ENCODE measurements around the gene KLRB1.
A peak's percentile ranks its signal among the peaks of the same experiment; 100 is the strongest.
"Not testable (repeated sequence)": the region's sequence is repeated elsewhere in the genome, so short reads cannot be mapped to it uniquely, and the experiment has no call there.

Gene KLRB1

GRCh38 chr12:9607716-9608115 lies at the start of gene KLRB1:
Gene KLRB1 (minus strand): TSS chr12:9607916. CDS start chr12:9607839, 77 bp downstream.
- DNase-seq: no peak
- intact Hi-C loops (cut with DNase I): no loop called here

- intact Hi-C loops (cut with DNase I): no loop called here
- DNase-seq: no peak
Measured at GRCh38 chr12:9651265-9651729, 43.6 kb upstream of the KLRB1 start.

GRCh38 chr12:9650151-9650576 lies 42.4 kb upstream of the KLRB1 start:
- intact Hi-C loops (cut with DNase I): no loop called here

GRCh38 chr12:9649532-9649940 lies 41.8 kb upstream of the KLRB1 start:
- intact Hi-C loops (cut with DNase I): no loop called here
- no peak for DNase-seq

More at GRCh38 chr12:9650151-9650576, 42.4 kb upstream of the KLRB1 start:
- no peak for DNase-seq

GRCh38 chr12:9648701-9649531 lies 41.2 kb upstream of the KLRB1 start:
- intact Hi-C loops (cut with DNase I): no loop called here
- DNase-seq: no peak

- intact Hi-C loops (cut with DNase I): no loop called here
- peak; percentile 9 to 77 (median 60) for DNase-seq
Measured at GRCh38 chr12:9647825-9648700, 40.3 kb upstream of the KLRB1 start.

GRCh38 chr12:9646794-9647781 lies 39.4 kb upstream of the KLRB1 start:
- intact Hi-C loops (cut with DNase I): no loop called here
- DNase-seq: no peak

GRCh38 chr12:9644985-9645551 lies 37.4 kb upstream of the KLRB1 start:
- intact Hi-C loops (cut with DNase I); DNase-seq: not testable (repeated sequence)

GRCh38 chr12:9643266-9643660 lies 35.5 kb upstream of the KLRB1 start:
- DNase-seq: no peak
- intact Hi-C loops (cut with DNase I): no loop called here

GRCh38 chr12:9642606-9643265 lies 35.0 kb upstream of the KLRB1 start:
- no peak for DNase-seq
- intact Hi-C loops (cut with DNase I): no loop called here

GRCh38 chr12:9640024-9640423 lies 32.3 kb upstream of the KLRB1 start:
- intact Hi-C loops (cut with DNase I): no loop called here
- no peak for DNase-seq

- DNase-seq: no peak
- intact Hi-C loops (cut with DNase I): loop anchor here (5.0 kb wide), 1 partner anchor 70 kb away; no protein-coding TSS in a partner anchor
Measured at GRCh38 chr12:9636851-9637206, 29.1 kb upstream of the KLRB1 start.

- intact Hi-C loops (cut with DNase I): loop anchor here (5.0 kb wide), 1 partner anchor 71 kb away; no protein-coding TSS in a partner anchor
- no peak for DNase-seq
Measured at GRCh38 chr12:9636150-9636850, 28.6 kb upstream of the KLRB1 start.

- intact Hi-C loops (cut with DNase I): loop anchor here (5.0 kb wide), 1 partner anchor 72 kb away; no protein-coding TSS in a partner anchor
- no peak for DNase-seq
Measured at GRCh38 chr12:9634969-9635754, 27.4 kb upstream of the KLRB1 start.

- intact Hi-C loops (cut with DNase I): no loop called here
- peak in 35 of 42 donors; percentile 21 to 84 (median 61) for DNase-seq
Measured at GRCh38 chr12:9634177-9634803, 26.6 kb upstream of the KLRB1 start.

- no peak for DNase-seq
- intact Hi-C loops (cut with DNase I): no loop called here
Measured at GRCh38 chr12:9632766-9633165, 25.1 kb upstream of the KLRB1 start.
